SK-N-SH (cell line): Measurements from ENCODE around the gene RAMACL. TPM values are rescaled to one million over a fixed set of nuclear protein-coding genes. Genes with fewer than 3 reads are reported as not detected.
A peak's percentile ranks its signal among the peaks of the same experiment; 100 is the strongest.

Experiments used
- CTCF ChIA-PET: fragments of 300-600, 350-600 bp; formaldehyde crosslinking; extraction: SDS; loops from one replicate; lab custom pipeline; 2021; lab: Yijun Ruan, JAX
- POLR2A ChIA-PET: fragments of 350-600 bp; sonication (Branson Sonifier 250); formaldehyde crosslinking; extraction: SDS; loops from one replicate; lab custom pipeline; 2020; ENCODE audit warnings: antibody characterized with exemption, inconsistent platforms; lab: Yijun Ruan, JAX
- DNase-seq: peaks from one replicate; pipeline ENCODE4 v3.0.0; 2012
- H2AFZ ChIP-seq: fragments of 200-600 bp; sonication (generic); 2 replicates; pipeline ENCODE4 v1.8.1; 2016; ENCODE audit warnings: antibody characterized with exemption, mild to moderate bottlenecking, low read depth
- H3F3A ChIP-seq: fragments of 200-600 bp; sonication (generic); replicated peaks from 2 replicates; pipeline ENCODE3; 2016; ENCODE audit warnings: antibody characterized with exemption, mild to moderate bottlenecking; ENCODE audit not compliant: insufficient read depth
- H3K27ac ChIP-seq, 2 experiments: fragments of 200-500 bp in 1 of 2; fragments of 200-600 bp in 1 of 2; sonication (Bioruptor generic) in 1 of 2; sonication (generic), shearing (Covaris generic) in 1 of 2; 2 replicates each; pipeline versions ENCODE4 v1.5.1 to v1.6.1; 2014 to 2016; ENCODE audit warnings: low read depth in 2 of 2, inconsistent platforms in 1 of 2, low read length in 1 of 2, mild to moderate bottlenecking in 1 of 2, mixed read lengths in 1 of 2
- H3K27me3 ChIP-seq: fragments of 200-600 bp; sonication (generic), shearing (Covaris generic); 2 replicates; pipeline ENCODE4 v1.6.1; 2016; ENCODE audit warnings: mixed run types; ENCODE audit not compliant: insufficient read depth
- H3K36me3 ChIP-seq, 2 experiments: fragments of 200-500 bp in 1 of 2; fragments of 200-600 bp in 1 of 2; sonication (Bioruptor generic) in 1 of 2; sonication (generic) in 1 of 2; replicated peaks in 1 of 2; 2 replicates each; pipeline versions ENCODE3 to v1.5.1; 2014 to 2016; ENCODE audit warnings: low read length in 1 of 2, mild to moderate bottlenecking in 1 of 2; ENCODE audit not compliant: insufficient read depth in 2 of 2, control insufficient read depth in 1 of 2
- H3K4me1 ChIP-seq, 2 experiments: fragments of 200-500 bp in 1 of 2; fragments of 200-600 bp in 1 of 2; sonication (Bioruptor generic) in 1 of 2; sonication (generic), shearing (Covaris generic) in 1 of 2; 2 replicates each; pipeline versions ENCODE4 v1.5.1 to v1.6.1; 2014 to 2016; ENCODE audit warnings: low read depth in 1 of 2, low read length in 1 of 2, mixed run types in 1 of 2; ENCODE audit not compliant: insufficient read depth in 2 of 2, control insufficient read depth in 1 of 2
- H3K4me2 ChIP-seq: fragments of 200-600 bp; sonication (generic), shearing (Covaris generic); 2 replicates; pipeline ENCODE4 v1.6.1; 2017; ENCODE audit warnings: mixed run types
- H3K4me3 ChIP-seq, 2 experiments: fragments of 200-500 bp in 1 of 2; fragments of 200-600 bp in 1 of 2; sonication (Bioruptor generic) in 1 of 2; sonication (generic), shearing (Covaris generic) in 1 of 2; 2 replicates each; pipeline versions ENCODE4 v1.5.1 to v1.8.1; 2014 to 2016; ENCODE audit warnings: low read depth in 2 of 2, inconsistent platforms in 1 of 2, low read length in 1 of 2, mild to moderate bottlenecking in 1 of 2, mixed read lengths in 1 of 2, moderate library complexity in 1 of 2
- H3K79me2 ChIP-seq: fragments of 200-600 bp; sonication (generic); 2 replicates; pipeline ENCODE4 v1.8.1; 2017; ENCODE audit warnings: mild to moderate bottlenecking; ENCODE audit not compliant: insufficient read depth
- H3K9ac ChIP-seq: fragments of 200-600 bp; sonication (generic); 2 replicates; pipeline ENCODE4 v1.6.1; 2017; ENCODE audit warnings: mixed run types
- H3K9me2 ChIP-seq: fragments of 200-600 bp; sonication (generic); 2 replicates; pipeline ENCODE4 v1.6.1; 2017; ENCODE audit warnings: mixed run types
- H3K9me3 ChIP-seq: fragments of 200-600 bp; sonication (generic); 2 replicates; pipeline ENCODE4 v1.6.1; 2017; ENCODE audit warnings: mixed run types, mild to moderate bottlenecking, moderate library complexity
- H4K20me1 ChIP-seq: fragments of 200-600 bp; sonication (generic); 2 replicates; pipeline ENCODE4 v1.6.1; 2017; ENCODE audit warnings: mild to moderate bottlenecking, mixed run types; ENCODE audit not compliant: insufficient read depth
- CHD2 ChIP-seq: fragments of 150-350 bp; IDR thresholded peaks from 2 replicates; pipeline ENCODE4 v1.6.1; 2018; ENCODE audit warnings: low read length; ENCODE audit not compliant: partially characterized antibody
- EP300 ChIP-seq, 2 experiments: IDR thresholded peaks; 2 replicates each; pipeline versions ENCODE4 v1.4.0 to v1.6.1; 2012; ENCODE audit warnings: borderline replicate concordance in 1 of 2, low read depth in 1 of 2, low read length in 1 of 2
- EZH2phosphoT487 ChIP-seq: fragments of 200-600 bp; sonication (generic); IDR thresholded peaks from 2 replicates; pipeline ENCODE4 v1.6.1; 2017; ENCODE audit warnings: low read depth, mixed run types, mild to moderate bottlenecking, antibody characterized with exemption, moderate library complexity, borderline replicate concordance
- FOXM1 ChIP-seq: IDR thresholded peaks from 2 replicates; pipeline ENCODE4 v1.4.0; 2012; ENCODE audit warnings: low read depth, mild to moderate bottlenecking
- GATA2 ChIP-seq: sonication (generic); formaldehyde crosslinking; IDR thresholded peaks from 2 replicates; pipeline ENCODE4 v1.5.0; 2020; ENCODE audit warnings: mild to moderate bottlenecking, missing genetic modification reagents
- MEF2A ChIP-seq: IDR thresholded peaks from 2 replicates; pipeline ENCODE4 v1.4.0; 2012; ENCODE audit warnings: low read depth, borderline replicate concordance
- NFIC ChIP-seq: IDR thresholded peaks from 2 replicates; pipeline ENCODE4 v1.4.0; 2012; ENCODE audit warnings: borderline replicate concordance
- PBX3 ChIP-seq: IDR thresholded peaks from 2 replicates; pipeline ENCODE4; 2012
- RCOR1 ChIP-seq: fragments of 150-350 bp; IDR thresholded peaks from 2 replicates; pipeline ENCODE4 v1.6.1; 2017; ENCODE audit warnings: antibody characterized with exemption, low read length
- RXRA ChIP-seq: IDR thresholded peaks from 2 replicates; pipeline ENCODE4 v1.4.0; 2012; ENCODE audit warnings: low read depth, mild to moderate bottlenecking, borderline replicate concordance
- TEAD4 ChIP-seq: IDR thresholded peaks from 2 replicates; pipeline ENCODE4 v1.4.0; 2012; ENCODE audit warnings: mild to moderate bottlenecking, borderline replicate concordance; ENCODE audit not compliant: insufficient read depth
- ZBTB33 ChIP-seq: IDR thresholded peaks from 2 replicates; pipeline ENCODE4 v1.4.0; 2012; ENCODE audit warnings: low read depth, borderline replicate concordance
- WGBS: methylation state at CpG from one replicate; pipeline ENCODE4 v1.1.6; 2017; ENCODE audit warnings: low lambda C conversion rate; 5-methylcytosine and 5-hydroxymethylcytosine counted together
- polyA plus RNA-seq, 3 experiments: library from polyadenylated mRNA; depleted of rRNA; stranded (reverse); fragments of >200 nt; gene quantifications; 2 replicates each; pipeline ENCODE4 v1.2.3, GENCODE V29; 2012
- TF ChIP-seq, protein P1 (sequence below): fragments of 150-350 bp; IDR thresholded peaks from 2 replicates; pipeline ENCODE4 v1.6.1; 2017; ENCODE audit warnings: antibody characterized with exemption, low read length, low read depth, borderline replicate concordance
- TF ChIP-seq, protein P2 (sequence below): fragments of 200-600 bp; sonication (generic); IDR thresholded peaks from 2 replicates; pipeline ENCODE4 v1.6.1; 2017; ENCODE audit warnings: antibody characterized with exemption, mild to moderate bottlenecking, moderate library complexity
- TF ChIP-seq, protein P3 (sequence below): IDR thresholded peaks from 2 replicates; pipeline ENCODE4 v1.4.0; 2012; ENCODE audit warnings: low read depth, borderline replicate concordance

The RAMACL gene
- polyA plus RNA-seq, 1 of the 3 experiments (the other 2 are of a cell fraction), result 0.10 TPM

DNA sequence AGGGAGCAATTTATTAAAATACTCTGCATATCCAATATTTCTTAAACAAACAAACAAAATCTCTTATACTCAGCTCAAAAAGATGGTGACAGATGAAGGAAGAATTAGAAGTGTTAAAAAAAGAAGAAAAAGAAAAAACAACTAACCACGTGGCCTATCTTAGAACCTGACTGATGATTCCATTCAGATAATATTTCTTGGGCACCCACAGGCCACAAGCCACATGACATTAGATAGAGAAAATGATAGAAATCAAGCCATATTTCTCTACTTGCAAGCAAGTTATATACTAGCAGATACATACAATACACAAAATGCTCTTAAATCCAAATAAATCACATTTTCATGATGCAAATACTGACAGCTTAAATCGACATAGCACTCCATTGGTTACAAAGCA lies 14.5 kb upstream of the RAMACL start:
- CTCF ChIA-PET, result interaction anchor here (0.8 kb wide), 1 partner anchor 12 kb away, joined by 3 read pairs; no protein-coding TSS in a partner anchor
- TF ChIP-seq CHD2, result no peak
- TF ChIP-seq, protein P1, sequence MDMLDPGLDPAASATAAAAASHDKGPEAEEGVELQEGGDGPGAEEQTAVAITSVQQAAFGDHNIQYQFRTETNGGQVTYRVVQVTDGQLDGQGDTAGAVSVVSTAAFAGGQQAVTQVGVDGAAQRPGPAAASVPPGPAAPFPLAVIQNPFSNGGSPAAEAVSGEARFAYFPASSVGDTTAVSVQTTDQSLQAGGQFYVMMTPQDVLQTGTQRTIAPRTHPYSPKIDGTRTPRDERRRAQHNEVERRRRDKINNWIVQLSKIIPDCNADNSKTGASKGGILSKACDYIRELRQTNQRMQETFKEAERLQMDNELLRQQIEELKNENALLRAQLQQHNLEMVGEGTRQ, result no peak
- no peak for TF ChIP-seq FOXM1
- TF ChIP-seq GATA2 (CRISPR knock-in tag), result peak; percentile 17; the same call in 1 of the 2 replicates
- TF ChIP-seq RXRA, result no peak
- no peak for TF ChIP-seq ZBTB33
- TF ChIP-seq NFIC, result no peak
- TF ChIP-seq RCOR1, result no peak
- TF ChIP-seq, all 33 proteins: peak for 1
- 43% methylated on average over 2 of the region's 2 CpGs for WGBS

DNA sequence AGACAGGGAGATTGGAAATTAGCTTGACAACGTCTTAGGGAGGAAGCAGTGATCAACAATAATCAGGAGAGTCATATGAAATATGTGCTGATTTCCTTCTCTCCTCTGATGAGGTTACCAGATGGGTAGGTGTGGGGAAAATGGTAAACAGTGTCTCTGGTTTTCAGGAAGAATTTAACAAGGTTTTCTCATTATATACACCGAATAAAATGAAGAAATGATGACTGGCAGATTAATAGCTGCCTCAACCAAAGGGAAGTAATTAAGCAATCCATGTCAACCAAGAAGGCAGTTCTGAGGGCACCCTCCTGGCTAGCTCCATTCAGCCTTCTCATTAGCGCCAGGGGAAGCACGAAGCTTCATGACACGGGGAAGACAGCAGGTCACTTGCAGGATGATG lies 12.7 kb upstream of the RAMACL start:
- ChIA-PET CTCF (interaction anchor here (0.9 to 1.5 kb wide), 4 partner anchors 10 to 55 kb away, joined by 3 to 4 read pairs (median 4); no protein-coding TSS in a partner anchor), POLR2A (no interaction called here)
- Histone ChIP-seq H3K9ac (peak overlapping the region; percentile 78), H3K27ac (peak overlapping the region; percentile 68 to 100; a peak in 3 of 4 replicates), H4K20me1 (no peaks in the 10 kb centered on the region), H3K4me3 (no peak overlapping the region), H3K4me1 (peaks cover 36 to 47% of the 10 kb centered on the region in 2 experiments), H3K79me2 (peaks cover 78% of the 10 kb centered on the region), H3K4me2 (peak overlapping the region; percentile 62; the same call in 1 of the 2 replicates), H3K27me3 (no peaks in the 10 kb centered on the region), H2AFZ (no peak overlapping the region), H3K9me2 (no peaks in the 10 kb centered on the region), H3K9me3 (no peaks in the 10 kb centered on the region), H3F3A (peaks cover 44% of the 10 kb centered on the region), H3K36me3 (peaks cover 0 to 14% of the 10 kb centered on the region in 2 experiments)
- no peak for TF ChIP-seq GATA2 (CRISPR knock-in tag)
- no peak for TF ChIP-seq RCOR1
- TF ChIP-seq MEF2A, result no peak
- no peak for TF ChIP-seq CHD2
- no peak for TF ChIP-seq TEAD4
- TF ChIP-seq, protein P2, sequence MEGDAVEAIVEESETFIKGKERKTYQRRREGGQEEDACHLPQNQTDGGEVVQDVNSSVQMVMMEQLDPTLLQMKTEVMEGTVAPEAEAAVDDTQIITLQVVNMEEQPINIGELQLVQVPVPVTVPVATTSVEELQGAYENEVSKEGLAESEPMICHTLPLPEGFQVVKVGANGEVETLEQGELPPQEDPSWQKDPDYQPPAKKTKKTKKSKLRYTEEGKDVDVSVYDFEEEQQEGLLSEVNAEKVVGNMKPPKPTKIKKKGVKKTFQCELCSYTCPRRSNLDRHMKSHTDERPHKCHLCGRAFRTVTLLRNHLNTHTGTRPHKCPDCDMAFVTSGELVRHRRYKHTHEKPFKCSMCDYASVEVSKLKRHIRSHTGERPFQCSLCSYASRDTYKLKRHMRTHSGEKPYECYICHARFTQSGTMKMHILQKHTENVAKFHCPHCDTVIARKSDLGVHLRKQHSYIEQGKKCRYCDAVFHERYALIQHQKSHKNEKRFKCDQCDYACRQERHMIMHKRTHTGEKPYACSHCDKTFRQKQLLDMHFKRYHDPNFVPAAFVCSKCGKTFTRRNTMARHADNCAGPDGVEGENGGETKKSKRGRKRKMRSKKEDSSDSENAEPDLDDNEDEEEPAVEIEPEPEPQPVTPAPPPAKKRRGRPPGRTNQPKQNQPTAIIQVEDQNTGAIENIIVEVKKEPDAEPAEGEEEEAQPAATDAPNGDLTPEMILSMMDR, result no peak
- TF ChIP-seq EP300 (IDR thresholded peaks at IDR 0.05; ENCODE audit: borderline replicate concordance in 1 of 2, low read depth in 1 of 2, low read length in 1 of 2), result no peak
- TF ChIP-seq, protein P3, sequence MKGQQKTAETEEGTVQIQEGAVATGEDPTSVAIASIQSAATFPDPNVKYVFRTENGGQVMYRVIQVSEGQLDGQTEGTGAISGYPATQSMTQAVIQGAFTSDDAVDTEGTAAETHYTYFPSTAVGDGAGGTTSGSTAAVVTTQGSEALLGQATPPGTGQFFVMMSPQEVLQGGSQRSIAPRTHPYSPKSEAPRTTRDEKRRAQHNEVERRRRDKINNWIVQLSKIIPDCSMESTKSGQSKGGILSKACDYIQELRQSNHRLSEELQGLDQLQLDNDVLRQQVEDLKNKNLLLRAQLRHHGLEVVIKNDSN, result no peak
- TF ChIP-seq NFIC, result no peak
- no peak for TF ChIP-seq EZH2phosphoT487
- TF ChIP-seq PBX3, result no peak
- DNase-seq, result no peak
- WGBS, result 82% methylated on average over 5 of the region's 5 CpGs

More for the DNA sequence above, 14.5 kb upstream of the RAMACL start:
- Histone ChIP-seq H3F3A (peaks cover 32% of the 10 kb centered on the region), H3K4me1 (peaks cover 39 to 41% of the 10 kb centered on the region in 2 experiments), H3K4me2 (no peak overlapping the region), H3K9ac (no peak overlapping the region; the same call in 1 of the 2 replicates), H3K36me3 (peaks cover 0 to 17% of the 10 kb centered on the region in 2 experiments), H2AFZ (no peak overlapping the region), H3K27me3 (no peaks in the 10 kb centered on the region), H3K4me3 (no peak overlapping the region), H3K27ac (peak overlapping the region in 1 of 2 experiments; percentile 100; a peak in 2 of 4 replicates), H3K9me3 (no peaks in the 10 kb centered on the region), H4K20me1 (no peaks in the 10 kb centered on the region), H3K9me2 (no peaks in the 10 kb centered on the region), H3K79me2 (peaks cover 85% of the 10 kb centered on the region)
- POLR2A ChIA-PET, result no interaction called here
- no peak for DNase-seq
